HG03095 (cell line): Measurements from ENCODE around the gene FBN1.
A peak's percentile ranks its signal among the peaks of the same experiment; 100 is the strongest.

ENCODE experiments used
- ATAC-seq: cut with Tn5 transposase; IDR thresholded peaks from one replicate; pipeline ENCODE4 v1.9.1; 2021; ENCODE audit warnings: moderate library complexity; ENCODE audit not compliant: unreplicated experiment

FBN1 gene

DNA sequence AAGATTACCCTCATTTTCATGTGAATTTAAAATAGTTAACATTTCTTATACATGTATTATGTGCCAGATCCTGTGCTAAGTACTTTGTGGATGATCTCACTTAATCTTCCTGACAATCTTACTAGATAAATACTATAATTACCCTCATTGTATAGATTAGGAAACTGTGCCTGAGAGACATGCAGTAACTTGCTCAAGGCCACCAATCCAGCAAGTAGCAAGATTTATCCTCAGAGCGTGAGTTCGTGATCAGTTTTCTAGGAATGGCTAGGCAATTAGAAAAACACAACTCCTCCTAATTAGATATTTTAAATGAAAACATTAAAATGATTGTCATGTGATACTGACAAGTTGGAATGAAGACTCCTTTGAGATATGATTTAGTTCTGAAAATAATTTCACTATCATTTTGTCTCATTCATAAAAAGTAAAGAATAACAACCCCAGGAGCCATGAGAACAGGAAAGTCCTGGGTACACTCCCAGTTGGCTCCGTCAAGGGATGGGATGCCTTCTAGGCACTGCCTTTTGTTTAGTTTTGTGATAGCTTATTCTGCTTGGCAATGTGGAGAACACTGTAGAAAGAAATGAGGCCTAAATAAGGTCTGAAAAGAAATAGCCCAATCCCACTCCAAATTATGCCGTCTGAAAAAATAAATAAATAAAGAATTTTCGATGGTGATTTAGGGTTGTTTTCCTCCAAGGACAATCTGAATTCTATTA, 61.3 kb downstream of the FBN1 start:
- no peak for ATAC-seq

DNA sequence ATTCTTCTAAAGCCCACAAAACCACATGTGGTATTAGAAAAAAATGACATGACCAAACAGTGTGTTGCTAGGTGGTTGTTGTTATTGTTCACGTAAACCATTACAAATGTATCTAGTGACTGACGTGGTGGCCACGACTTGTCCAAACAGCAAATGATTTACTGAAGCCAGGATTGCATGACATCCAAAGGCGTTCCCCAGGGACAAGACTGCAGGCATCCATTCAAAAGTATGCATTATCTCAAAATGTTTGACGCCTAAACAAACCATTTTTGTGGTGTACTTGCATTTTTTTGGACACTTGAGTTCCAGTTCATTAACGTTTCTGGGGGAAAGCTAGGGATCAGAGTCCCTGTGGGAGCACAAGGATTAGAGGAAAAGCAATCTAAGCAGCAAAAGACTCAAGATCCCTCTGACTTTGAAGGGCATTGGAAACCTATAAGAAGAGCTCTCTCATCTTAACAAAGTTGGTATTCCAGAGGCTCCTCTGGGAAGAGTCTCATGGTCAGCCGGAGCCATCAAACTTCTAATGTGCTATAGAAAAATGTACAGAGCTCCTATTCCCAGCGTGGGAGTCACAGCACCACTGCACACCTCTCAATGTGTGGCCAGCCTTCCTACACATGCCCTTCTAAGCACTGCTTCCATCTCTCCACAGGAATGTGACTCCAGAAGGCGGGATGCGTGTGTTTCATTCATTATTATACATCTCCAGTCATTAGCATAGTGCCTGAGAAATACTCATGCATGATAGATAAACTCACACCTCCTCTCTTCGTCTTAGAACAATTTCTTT, 62.9 kb downstream of the FBN1 start:
- ATAC-seq, result no peak

DNA sequence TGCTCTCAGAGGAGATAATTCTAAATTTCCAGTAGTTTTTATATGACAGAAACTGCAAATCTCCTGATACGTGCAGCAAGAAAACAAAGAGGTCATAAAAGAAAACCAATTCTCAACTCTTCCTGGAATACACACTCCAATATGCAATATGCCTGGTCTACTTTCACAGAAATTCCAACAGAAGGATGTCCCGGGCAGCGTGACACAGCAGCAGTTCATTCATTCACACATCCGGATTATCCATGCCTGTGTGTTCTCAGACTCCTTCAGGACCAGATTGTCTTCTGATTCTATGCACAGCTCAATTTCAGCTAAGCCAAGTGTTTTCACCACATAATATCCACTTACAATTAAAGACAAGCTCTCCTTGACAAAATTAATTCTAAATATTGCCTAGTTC, 64.3 kb downstream of the FBN1 start:
- no peak for ATAC-seq

DNA sequence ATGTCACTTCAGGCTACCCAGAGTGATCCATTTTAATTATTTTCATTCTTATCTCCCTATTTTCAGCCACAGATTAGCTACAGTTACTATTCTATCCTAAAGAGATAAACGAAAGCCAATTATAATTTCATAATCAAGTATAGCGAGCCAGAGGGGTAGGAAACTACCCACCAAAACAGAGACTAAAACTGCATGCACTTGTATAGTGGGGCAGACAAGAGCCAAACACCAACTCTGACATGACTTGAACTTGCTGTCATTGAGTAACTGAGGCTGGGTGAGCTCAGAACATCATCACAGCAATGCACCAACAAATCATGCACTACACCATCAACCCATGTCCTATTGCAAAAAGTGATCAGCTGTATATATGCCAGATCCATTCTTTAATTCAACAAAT, 64.8 kb downstream of the FBN1 start:
- no peak for ATAC-seq

DNA sequence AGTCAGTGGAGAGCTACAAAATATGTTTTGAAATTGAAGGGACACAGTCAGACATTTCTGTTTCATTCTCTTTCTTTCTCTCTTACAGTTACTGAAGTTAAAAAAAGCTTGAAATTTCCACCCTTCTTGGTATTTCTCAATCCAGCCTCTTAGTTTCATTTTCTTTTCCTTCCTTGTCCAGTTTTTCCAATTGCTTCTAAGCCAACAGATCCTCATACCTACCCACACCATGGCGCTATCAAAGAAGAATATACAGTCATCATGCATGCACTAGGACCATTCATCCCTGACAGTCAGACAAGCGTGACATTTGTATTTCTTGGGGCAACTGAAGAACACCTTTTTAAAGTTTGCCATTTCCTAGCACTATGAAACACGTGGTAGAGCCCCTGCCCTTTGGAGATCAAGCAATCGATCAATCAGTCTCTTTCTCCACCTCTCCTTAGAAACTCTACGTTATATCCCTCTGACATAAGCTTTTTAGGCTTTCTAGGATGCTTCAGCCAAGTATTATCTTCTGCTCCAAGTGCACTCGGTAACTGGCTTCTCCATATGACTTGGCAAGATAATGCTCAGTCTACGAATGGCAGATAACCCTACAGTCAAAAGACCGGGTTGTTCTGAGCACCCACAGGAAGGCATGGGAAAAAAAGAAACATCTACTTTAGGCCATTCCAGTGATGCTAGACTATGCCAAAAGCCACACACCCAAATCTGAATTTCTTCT, 65.4 kb downstream of the FBN1 start:
- no peak for ATAC-seq

DNA sequence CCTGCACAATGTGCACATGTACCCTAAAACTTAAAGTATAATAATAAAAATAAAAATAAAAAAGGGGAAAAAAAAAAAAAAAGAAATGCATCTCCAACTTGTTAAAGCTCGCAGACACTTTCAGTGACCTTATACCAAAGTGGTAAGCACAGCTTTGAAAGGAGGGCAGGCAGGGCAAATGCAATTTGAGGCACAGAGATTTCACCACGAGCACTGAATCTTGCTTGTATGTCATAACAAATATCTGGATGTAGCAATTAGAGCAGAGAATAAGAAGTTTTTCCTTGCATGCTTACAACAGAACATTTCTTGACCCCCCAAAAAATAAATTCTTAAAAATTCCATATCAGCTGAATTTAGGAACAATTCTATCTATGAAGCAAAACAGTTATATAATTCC, 66.5 kb downstream of the FBN1 start:
- no peak for ATAC-seq

DNA sequence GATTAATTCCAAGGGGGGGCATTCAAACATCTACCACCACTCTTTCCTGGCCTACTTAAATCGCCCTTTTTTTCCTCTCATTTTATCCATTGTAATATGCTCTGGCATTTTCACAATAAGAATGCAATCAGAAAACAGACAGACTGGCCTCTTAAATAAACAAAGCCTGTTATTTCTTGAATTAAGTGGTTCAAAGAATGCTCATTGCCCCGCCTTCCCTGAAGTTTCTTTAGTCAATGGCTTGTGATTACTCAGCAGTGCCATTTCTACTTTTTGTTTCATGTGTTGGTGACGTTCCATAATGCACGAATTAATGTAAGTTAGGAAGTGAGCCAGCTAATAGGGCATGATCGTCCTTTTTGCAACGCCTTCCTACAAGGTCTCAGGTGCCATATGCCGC, 68.0 kb downstream of the FBN1 start:
- ATAC-seq, result no peak

DNA sequence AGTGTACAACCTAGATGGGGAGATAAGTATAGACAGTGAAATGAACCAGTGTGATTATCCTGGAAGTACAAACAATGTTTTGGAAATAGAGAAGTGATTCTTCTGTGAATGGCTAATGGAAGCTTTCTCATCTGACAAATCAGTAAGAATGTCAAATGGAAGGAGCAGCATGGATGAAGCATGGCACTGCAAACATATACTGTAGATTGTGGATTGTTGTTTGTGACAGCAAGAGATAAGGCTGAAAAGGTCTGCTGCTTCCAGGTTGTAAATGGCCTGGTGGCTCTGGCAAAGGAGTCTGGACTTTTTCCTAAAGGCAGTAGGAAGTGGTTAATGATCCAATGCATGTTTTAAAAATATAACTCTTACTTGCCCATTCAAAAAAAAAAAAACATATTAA, 71.3 kb downstream of the FBN1 start:
- no peak for ATAC-seq

DNA sequence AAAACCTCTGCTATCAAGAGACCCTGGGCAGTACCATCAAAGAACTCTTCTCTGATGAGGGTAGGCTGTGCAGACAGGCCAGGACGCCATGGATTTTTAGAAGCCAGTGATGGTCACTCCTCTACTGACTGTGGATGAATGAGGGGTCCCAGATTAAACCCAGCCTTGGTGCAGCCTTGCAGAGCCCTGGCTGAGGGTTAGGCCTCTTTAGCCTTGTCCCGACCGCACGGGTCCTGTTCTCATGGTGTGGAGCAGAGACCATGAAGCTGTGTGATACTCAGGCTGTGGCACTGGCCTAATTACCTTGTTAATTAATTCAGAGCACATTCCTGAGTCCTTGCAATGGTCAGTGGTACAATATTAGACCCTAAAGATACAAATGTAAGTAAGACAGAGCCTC, 71.7 kb downstream of the FBN1 start:
- ATAC-seq, result no peak

DNA sequence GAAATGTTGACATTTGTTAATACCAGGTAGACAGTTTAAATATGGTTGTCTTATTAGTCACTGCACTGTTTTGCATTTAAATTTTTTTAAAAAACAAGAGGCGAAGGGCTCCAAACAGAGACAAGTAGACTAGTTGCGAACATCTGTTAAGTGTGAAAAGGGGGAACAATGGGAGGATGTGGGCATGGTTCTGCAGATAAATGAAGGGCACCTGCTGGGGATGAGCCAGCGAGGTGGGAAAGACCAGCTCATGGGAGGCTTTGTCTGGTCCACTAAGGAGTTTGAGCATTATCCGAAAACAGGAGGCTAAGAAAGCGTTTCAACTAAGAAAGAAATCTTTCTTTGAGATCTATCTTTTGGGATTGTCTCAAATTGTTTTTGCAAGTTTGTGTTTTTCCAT, 72.7 kb downstream of the FBN1 start:
- ATAC-seq, result no peak

DNA sequence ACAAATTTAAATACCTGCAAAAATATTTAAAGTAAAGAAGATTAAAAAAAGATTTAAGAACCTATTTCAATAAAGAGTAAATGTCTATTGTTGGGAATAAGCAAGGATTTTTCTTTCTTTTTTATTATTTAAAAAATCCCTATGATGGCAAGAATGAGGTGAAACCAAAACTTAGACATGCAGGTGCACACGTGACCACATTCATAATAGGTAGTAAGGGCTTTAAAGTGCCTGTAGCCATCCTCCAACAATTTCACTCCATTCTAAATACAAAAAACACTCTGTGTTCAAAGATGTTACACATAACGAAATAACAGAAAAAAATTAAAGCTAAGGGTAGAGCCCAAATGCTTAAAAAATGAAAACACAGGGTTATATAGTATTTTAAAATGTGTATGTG, 74.0 kb downstream of the FBN1 start:
- no peak for ATAC-seq

DNA sequence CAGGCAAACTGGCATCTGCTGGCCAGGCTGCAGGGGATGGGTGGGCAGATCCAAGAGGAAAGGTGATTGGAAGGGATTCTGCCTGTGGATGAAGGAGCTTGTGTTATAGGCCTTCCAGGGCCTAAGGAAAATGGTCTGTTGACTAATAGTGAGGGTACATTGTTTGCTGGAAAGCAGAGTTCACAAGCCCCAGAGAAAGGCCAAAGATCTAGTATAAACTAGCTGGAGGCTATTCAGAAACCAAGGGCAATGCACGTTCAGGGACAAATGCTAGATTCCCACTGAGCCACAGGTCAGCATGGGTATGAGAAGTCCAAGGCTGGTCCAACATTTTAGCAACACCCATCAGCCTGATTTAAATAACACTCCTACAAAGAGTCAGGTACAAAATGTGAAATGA, 74.7 kb downstream of the FBN1 start:
- ATAC-seq, result no peak

DNA sequence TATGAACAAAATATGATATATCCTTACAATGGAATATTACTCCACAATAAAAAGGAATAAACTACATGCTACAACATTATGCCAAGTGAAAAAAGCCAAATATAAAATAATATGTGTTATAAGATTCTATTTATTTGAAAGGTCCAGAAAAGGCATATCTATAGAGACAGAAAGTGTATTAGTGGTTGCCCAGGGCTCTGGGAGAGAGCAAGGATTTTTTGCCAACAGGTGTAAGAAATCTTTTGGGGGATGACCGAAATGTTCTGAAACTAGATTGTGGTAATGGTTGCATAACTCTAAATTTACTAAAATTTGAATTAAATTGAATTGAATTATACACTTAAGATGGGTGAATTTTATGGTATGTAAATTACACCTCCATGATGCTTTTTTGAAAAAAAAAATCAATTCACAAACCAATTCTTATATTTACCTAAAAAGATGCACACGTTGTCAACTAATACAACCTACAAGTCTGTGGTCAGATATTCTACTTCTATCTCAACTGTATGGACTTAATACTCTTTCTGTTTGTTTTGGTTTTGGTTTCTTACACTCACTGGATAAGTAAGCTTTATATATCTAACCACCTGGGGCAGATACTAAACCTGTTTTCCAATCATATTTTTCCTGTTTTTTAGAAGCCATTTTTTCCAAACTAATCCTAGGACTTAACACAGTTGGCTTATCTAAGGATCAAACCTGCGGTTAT, 75.8 kb downstream of the FBN1 start:
- ATAC-seq, result no peak

DNA sequence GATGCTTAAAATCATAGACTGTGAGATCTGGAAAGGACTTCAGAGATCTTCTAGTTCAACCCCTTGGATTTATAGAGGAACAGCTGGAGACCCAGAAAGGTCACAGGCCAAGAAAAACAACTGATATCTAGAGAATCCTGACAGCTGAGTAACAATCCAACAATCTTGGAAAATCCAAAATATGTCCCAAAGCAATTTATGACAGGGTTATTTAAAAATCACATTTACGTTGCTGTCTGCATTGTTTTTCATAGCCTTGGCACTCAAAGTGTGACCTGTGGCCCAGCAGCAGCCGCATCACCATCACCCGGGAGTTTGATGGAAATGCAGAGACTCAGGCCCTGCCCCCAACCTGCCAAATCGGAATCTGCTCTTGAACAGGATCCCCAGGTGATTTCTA, 78.8 kb downstream of the FBN1 start:
- ATAC-seq, result no peak

DNA sequence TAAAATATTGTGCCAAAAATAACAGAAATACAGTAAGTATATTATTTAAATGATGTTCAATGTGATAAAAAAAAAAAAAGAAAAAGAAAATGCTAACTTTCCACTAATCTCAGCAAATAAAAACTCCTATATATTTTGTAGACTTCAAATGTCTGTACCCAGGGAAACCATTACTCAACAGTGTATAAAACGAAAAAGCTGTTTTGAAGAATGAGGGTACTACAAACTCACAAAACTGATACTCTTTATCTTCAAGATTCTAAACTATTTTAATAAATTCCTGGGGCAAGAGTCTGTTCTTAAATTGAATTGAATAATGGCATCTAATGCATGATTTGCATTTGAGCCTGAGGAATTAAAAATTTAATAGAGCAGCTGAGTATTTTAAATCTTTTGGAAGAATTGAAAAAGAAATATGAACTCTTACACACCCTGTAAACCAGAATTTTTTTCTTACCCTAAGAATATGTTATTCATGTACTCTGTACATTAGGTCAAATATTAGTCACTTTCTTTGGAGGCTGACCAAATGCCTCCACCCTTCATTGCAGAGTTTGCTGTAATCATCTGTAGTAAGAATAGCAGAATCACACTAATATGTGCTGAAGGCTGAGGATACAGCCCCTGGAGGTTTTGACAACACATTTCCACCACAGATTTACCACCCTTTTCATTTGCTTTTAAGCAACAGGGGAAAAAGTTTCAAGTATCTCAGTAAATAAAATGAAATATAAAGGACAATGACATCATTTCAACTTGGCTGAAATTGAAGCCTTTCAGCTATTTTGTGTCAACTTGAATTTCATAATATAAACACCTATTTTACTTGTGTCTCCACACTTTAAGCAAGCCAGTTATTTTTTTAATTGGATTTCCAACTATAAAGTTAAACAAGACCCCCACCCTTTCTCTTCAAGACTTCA, 79.7 kb downstream of the FBN1 start:
- no peak for ATAC-seq

DNA sequence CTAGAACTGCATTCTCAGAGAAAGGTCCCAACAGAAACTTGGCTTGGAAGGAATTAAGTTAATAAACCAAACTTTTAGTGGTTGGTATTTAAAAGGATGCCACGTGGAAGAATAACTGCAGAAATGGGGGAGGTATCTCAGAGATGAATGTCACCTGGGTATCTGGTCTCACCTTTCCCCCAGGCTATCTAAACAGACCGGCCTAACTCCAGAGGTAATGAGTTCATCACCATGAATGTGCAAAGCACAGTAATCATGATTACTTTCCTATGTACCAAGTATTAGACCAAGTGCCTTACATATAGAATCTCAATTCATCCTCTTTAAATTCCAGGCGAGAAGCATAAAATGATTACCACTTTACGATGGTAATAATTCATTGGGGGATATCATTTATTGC, 80.8 kb downstream of the FBN1 start:
- no peak for ATAC-seq

DNA sequence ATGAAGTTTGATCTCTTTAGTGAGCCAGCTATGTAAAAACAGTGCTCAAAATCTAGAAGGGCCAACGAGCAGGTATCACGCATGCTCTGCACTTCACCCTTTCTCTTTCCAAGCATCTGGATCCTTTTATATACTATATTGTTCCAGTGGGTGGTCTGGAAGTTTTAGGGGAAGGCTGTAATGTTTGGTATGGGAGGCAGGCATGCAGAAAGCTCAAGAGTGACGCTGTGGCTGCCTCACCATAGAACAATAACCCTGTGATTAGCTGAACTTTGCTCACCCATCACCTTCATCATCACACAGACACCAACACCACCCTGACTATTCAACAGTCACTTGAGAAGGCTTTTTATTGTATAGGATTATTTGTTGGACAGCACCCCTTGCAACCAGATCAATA, 81.6 kb downstream of the FBN1 start:
- no peak for ATAC-seq

DNA sequence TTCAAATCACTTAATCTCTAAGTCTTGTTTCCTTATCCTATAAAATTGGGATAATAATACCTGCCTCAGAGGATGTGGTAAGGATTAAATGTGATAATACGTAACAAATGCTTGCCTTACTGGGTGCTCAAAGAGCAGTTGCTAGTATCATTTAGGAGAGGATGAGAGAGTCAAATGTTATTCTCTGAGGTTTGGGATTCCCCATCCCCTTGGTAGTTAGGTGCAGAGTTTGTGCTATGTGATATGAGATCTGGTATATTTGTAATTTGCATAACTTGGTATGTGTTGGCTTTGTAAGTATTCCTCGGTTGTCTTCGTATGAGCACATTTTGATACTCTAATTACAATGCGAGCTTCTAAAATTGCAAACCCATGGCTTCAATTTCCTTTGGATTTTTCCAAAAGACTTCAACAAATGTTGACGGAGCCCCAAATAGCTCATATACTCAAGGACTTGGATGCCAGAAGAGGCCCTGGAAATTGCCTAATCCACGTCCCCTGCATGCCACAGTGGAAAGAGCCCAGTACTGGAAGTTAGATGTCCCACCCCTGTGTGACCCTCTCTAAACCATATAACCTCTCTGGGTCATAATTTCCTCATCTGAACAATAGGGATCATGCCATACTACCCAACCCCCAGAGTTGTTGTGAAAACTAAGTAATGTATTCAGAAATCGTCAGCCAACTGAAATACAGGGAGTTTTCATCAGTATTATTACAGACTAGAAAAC, 85.0 kb downstream of the FBN1 start:
- ATAC-seq, result peak; percentile 78

DNA sequence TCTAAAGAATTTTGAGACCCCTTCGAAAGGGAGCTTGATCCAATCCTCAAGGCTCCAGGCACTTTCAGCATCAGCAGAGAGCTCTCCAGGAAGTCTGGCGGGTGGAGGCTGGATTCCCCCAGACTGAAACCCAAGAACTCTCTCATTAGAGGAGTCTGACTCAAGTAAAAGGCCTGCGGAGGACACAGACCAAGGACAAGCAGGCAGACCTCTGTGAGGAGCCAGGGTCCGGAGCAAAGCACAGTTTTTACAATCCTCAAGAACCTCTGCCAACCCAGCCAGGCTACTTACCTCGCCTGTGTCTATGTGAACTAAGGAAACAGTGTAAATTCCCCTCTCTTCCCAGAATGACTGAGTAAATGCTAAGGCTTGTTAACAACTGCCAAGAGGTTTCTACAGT, 86.2 kb downstream of the FBN1 start:
- ATAC-seq, result no peak

DNA sequence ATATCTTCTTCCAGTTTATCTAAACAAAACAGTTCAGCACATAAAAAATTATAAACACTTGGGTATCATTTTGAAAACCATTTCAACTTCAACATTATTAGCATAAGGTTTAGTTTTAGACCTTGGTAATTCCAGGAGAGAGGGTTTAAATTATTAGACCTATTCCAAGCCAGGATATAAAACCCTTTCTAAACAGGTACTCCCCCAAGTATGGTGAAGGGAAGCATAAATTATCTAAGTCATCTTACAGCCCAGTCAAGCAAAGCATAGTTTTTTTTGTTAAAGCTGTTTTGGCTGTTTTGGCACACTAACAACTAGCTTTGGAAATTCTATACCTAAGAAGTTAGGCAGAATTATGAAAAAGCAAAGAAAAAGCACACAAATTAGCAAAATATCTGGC, 87.3 kb downstream of the FBN1 start:
- no peak for ATAC-seq
